Omental fat pad (tissue), 4 donors: ENCODE results near the gene DLEC1. TPM values are rescaled to one million over a fixed set of nuclear protein-coding genes. Genes with fewer than 3 reads are reported as not detected.

Experiments
- ATAC-seq: fragments of 150-250 bp; one replicate; pipeline ENCODE4 v1.9.1; 2016; ENCODE audit warnings: mild to moderate bottlenecking, moderate library complexity; ENCODE audit not compliant: low FRiP score
- DNase-seq: peaks from one replicate; pipeline ENCODE4 v3.0.0-alpha.2; 2019; ENCODE audit warnings: low spot score
- CTCF ChIP-seq, 3 donors: fragments of 450-650 bp; IDR thresholded peaks; one replicate each; pipeline ENCODE4 v1.5.1; 2016 to 2017; ENCODE audit warnings: antibody characterized with exemption in 3 of 3, mild to moderate bottlenecking in 3 of 3, moderate library complexity in 2 of 3
- total RNA-seq, 4 donors: library from RNA; depleted of rRNA; stranded (reverse); fragments of >200 nt; gene quantifications; one replicate each; pipeline ENCODE4 v1.1.0, GENCODE V29; 2016

The DLEC1 gene
- total RNA-seq, 4 donors from 2014 or later, result 0.47 to 5.5 (median 1.4) TPM

GRCh38 chr3:38002291-38002876 lies 36.6 kb upstream of the DLEC1 start:
- ATAC-seq (no peak), DNase-seq (no peak)
- no peak for TF ChIP-seq CTCF (IDR thresholded peaks at IDR 0.05)

- TF ChIP-seq CTCF (IDR thresholded peaks at IDR 0.05), result no peak
- DNase-seq, result no peak
- ATAC-seq, result no peak
These were observed 36.1 kb upstream of the DLEC1 start for GRCh38 chr3:38002940-38003339.

GRCh38 chr3:38003371-38003816 lies 35.6 kb upstream of the DLEC1 start:
- ATAC-seq, result peak; percentile 39
- peak in 1 of 3 donors; percentile 3 for TF ChIP-seq CTCF (IDR thresholded peaks at IDR 0.05)

DNA sequence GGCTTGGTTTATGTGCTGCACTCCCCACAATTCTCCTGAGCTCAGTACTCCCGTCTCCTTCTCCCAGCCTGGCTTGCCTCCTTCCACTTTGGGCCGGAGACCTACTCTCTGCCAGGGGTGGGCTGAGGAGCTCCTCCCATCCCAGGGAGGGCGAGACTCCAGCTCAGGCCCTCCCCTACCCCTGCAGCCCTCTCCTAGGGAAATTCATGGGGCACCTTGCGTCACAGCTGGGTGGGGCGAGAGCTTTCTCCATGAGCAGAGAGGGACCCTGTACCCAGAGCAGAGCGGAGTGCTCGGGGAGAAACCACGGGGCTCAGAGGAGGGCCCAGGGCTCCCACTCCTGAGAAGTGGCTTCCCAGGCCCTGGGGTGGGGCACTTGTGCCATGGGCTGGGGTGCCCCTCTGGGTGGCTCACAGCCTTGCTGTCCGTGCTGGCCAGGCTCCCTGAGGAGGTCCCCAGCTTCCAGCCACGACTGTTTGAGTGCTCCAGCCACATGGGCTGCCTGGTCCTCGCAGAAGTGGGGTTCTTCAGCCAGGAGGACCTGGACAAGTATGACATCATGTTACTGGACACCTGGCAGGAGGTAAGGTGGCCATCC lies 35.1 kb upstream of the DLEC1 start:
- DNase-seq (no peak), ATAC-seq (no peak)
- no peak for TF ChIP-seq CTCF (IDR thresholded peaks at IDR 0.05)

More at GRCh38 chr3:38003371-38003816, 35.6 kb upstream of the DLEC1 start:
- DNase-seq, result peak; percentile 69

- DNase-seq, result peak; percentile 74
- no peak for TF ChIP-seq CTCF (IDR thresholded peaks at IDR 0.05)
- ATAC-seq, result peak; percentile 39
These were observed 34.5 kb upstream of the DLEC1 start for GRCh38 chr3:38004415-38005075.

- no peak for ATAC-seq
- no peak for DNase-seq
These were observed 33.7 kb upstream of the DLEC1 start for GRCh38 chr3:38005076-38006020.

More at GRCh38 chr3:38005076-38006020, 33.7 kb upstream of the DLEC1 start:
- no peak for TF ChIP-seq CTCF (IDR thresholded peaks at IDR 0.05)
